Lung (tissue), 12 donors: ENCODE data around the gene LOXL4. TPM values are rescaled to one million over a fixed set of nuclear protein-coding genes. Genes with fewer than 3 reads are reported as not detected.

ENCODE experiments used
- ATAC-seq: fragments of 200-7000 bp; cut with Tn5 transposase; one replicate; pipeline ENCODE4 v1.9.1; 2020; ENCODE audit warnings: moderate number of reproducible peaks; ENCODE audit not compliant: insufficient read depth, low FRiP score
- DNase-seq, 3 donors: peaks; one replicate each; pipeline ENCODE4 v3.0.0-alpha.2; 2013 to 2017
- H3K27ac ChIP-seq, 2 donors: one replicate each; pipeline ENCODE4 v1.5.1; 2013; ENCODE audit warnings: mild to moderate bottlenecking in 2 of 2, moderate library complexity in 2 of 2, control low read depth in 1 of 2, inconsistent platforms in 1 of 2, low read depth in 1 of 2, low read length in 1 of 2
- H3K27me3 ChIP-seq, 3 donors: one replicate each; pipeline ENCODE4 v1.5.1; 2013; ENCODE audit warnings: low read length in 2 of 3; ENCODE audit not compliant: control insufficient read depth in 3 of 3, insufficient read depth in 3 of 3
- H3K36me3 ChIP-seq, 4 donors: one replicate each; pipeline ENCODE4 v1.5.1; 2013; ENCODE audit warnings: low read length in 4 of 4, mild to moderate bottlenecking in 1 of 4, moderate library complexity in 1 of 4; ENCODE audit not compliant: control insufficient read depth in 4 of 4, insufficient read depth in 4 of 4
- H3K4me1 ChIP-seq, 5 donors: one replicate each; pipeline ENCODE4 v1.5.1; 2013; ENCODE audit warnings: low read length in 5 of 5, mild to moderate bottlenecking in 2 of 5, moderate library complexity in 1 of 5; ENCODE audit not compliant: control insufficient read depth in 5 of 5, insufficient read depth in 5 of 5
- H3K4me3 ChIP-seq: one replicate; pipeline ENCODE4 v1.5.1; 2013; ENCODE audit warnings: mild to moderate bottlenecking, control low read depth, moderate library complexity
- H3K9ac ChIP-seq, 2 donors: one replicate each; pipeline ENCODE4 v1.5.1; 2013; ENCODE audit warnings: low read length in 2 of 2, control low read depth in 1 of 2; ENCODE audit not compliant: insufficient read depth in 1 of 2
- H3K9me3 ChIP-seq, 4 donors: one replicate each; pipeline ENCODE4 v1.5.1; 2013; ENCODE audit warnings: low read length in 3 of 4, mild to moderate bottlenecking in 1 of 4, moderate library complexity in 1 of 4; ENCODE audit not compliant: control insufficient read depth in 4 of 4, insufficient read depth in 3 of 4
- WGBS, 2 donors: extraction: QIAGEN DNeasy Blood & Tissue Kit; methylation state at CpG; one replicate each; pipeline ENCODE4 v1.1.7; 2013; 5-methylcytosine and 5-hydroxymethylcytosine counted together
- polyA plus RNA-seq, 2 donors: library from polyadenylated mRNA; stranded (reverse); fragments of 200-250 nt; gene quantifications; one replicate each; pipeline ENCODE4 v1.2.1, GENCODE V29; 2013
- total RNA-seq, 2 donors: library from RNA; depleted of rRNA in 1 of 2; stranded (reverse); fragments of >200 nt in 1 of 2; gene quantifications; one replicate each; pipeline ENCODE4 v1.2.1, GENCODE V29; 2014 to 2021
- TF ChIP-seq, protein P1 (sequence below): IDR thresholded peaks from 2 replicates; pipeline ENCODE4 v1.5.1; 2012; ENCODE audit warnings: mild to moderate bottlenecking; ENCODE audit errors: control extremely low read depth, extremely low read depth
- donor health status: control.
- donor health status: control.
- donor health status: Bipolar disorder and iron deficiency.
- donor health status: healthy.
- donor health status: DM: yes; HTN: yes; CAD: no.

Gene LOXL4
- total and polyA plus RNA-seq, 4 donors = 1.6 to 3.3 (median 2.6) TPM

DNA sequence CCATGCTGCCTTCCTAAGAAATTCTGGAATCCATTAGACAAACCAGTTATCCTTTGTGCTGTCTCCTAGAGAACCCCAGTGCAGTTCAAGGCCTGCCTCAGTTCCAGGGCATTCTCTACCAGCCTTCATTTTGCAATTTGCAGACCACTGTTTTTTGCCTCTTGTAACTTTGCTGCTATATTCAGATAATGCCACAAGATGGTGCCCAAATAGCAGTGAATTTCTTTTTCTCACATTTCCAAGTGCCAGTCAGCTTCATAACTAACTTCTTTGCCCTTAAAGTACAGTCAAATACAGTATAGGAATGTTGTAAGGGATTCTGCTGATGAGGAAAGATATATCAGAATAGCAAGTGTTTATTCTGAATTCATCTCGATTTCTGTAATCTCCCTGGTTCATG is 25.2 kb downstream of the LOXL4 start:
- Histone ChIP-seq H3K27me3 (no peaks in the 10 kb centered on the region), H3K9me3 (no peaks in the 10 kb centered on the region), H3K27ac (no peak overlapping the region), H3K4me1 (peaks cover 0 to 26% (median 9%) of the 10 kb centered on the region in 5 donors), H3K36me3 (peaks cover 9 to 17% (median 11%) of the 10 kb centered on the region in 4 donors), H3K4me3 (no peak overlapping the region), H3K9ac (no peak overlapping the region)
- ATAC-seq (no peak), DNase-seq (peak in 2 of 3 donors; percentile 78 to 81)
- TF ChIP-seq, protein P1, sequence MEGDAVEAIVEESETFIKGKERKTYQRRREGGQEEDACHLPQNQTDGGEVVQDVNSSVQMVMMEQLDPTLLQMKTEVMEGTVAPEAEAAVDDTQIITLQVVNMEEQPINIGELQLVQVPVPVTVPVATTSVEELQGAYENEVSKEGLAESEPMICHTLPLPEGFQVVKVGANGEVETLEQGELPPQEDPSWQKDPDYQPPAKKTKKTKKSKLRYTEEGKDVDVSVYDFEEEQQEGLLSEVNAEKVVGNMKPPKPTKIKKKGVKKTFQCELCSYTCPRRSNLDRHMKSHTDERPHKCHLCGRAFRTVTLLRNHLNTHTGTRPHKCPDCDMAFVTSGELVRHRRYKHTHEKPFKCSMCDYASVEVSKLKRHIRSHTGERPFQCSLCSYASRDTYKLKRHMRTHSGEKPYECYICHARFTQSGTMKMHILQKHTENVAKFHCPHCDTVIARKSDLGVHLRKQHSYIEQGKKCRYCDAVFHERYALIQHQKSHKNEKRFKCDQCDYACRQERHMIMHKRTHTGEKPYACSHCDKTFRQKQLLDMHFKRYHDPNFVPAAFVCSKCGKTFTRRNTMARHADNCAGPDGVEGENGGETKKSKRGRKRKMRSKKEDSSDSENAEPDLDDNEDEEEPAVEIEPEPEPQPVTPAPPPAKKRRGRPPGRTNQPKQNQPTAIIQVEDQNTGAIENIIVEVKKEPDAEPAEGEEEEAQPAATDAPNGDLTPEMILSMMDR = no peak
- 83 to 88% methylated on average over 1 of the region's 1 CpG for WGBS, 2 donors

DNA sequence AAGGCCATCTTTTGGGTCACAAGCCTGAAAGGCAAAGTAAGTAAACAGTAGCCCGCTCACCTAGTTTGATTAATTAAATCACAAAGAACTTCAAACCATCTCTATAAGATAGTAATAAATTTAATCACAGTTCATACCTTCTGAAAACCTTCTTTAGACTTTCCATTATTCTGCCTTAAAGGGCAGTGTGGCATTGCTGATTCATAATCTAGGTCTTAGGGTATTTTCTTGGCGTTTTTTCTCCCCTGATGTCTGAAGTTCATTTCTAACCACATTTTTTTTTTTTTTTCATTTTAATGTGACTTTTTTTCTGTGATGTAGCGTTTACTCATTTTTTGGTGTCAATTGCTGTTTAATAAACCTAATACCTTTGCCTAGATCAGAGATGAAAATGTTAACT is 27.5 kb downstream of the LOXL4 start:
- TF ChIP-seq, protein P1 = no peak
- Histone ChIP-seq H3K9me3 (no peaks in the 10 kb centered on the region), H3K4me1 (peaks cover 0 to 5% (median 0%) of the 10 kb centered on the region in 5 donors), H3K4me3 (no peak overlapping the region), H3K9ac (no peak overlapping the region), H3K36me3 (peaks cover 5 to 20% (median 18%) of the 10 kb centered on the region in 4 donors), H3K27me3 (no peaks in the 10 kb centered on the region), H3K27ac (no peak overlapping the region)
- ATAC-seq (no peak), DNase-seq (no peak)
- 90 to 93% methylated on average over 3 of the region's 3 CpGs for WGBS, 2 donors

DNA sequence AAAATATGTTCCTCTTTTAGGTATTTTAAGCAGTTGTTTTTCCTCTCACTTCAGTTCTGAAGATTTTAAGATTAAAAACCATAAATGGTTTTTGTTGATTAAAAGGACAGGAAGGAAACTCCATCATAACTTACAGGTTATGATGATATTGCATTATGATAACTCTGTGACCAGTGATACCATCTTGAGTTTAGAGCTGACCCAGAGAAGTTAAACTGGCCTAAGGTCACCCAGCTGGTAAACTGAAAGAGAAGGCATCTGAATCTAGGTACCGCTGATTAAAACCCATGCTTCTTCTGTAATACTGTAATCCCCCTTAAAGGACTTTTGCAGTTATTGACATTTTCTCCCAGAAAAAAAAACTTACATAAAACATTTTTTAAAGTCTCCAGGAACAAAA is 29.6 kb downstream of the LOXL4 start:
- DNase-seq (no peak), ATAC-seq (no peak)
- H3K4me1 ChIP-seq = no peaks in the 10 kb centered on the region
- H3K4me3 ChIP-seq = no peak overlapping the region
- peaks cover 0 to 19% (median 14%) of the 10 kb centered on the region in 4 donors for H3K36me3 ChIP-seq
- no peak overlapping the region for H3K9ac ChIP-seq
- H3K9me3 ChIP-seq = no peaks in the 10 kb centered on the region
- no peaks in the 10 kb centered on the region for H3K27me3 ChIP-seq
- H3K27ac ChIP-seq = no peak overlapping the region
- TF ChIP-seq, protein P1 = no peak
- WGBS, 2 donors = 82 to 83% methylated on average over 1 of the region's 1 CpG

DNA sequence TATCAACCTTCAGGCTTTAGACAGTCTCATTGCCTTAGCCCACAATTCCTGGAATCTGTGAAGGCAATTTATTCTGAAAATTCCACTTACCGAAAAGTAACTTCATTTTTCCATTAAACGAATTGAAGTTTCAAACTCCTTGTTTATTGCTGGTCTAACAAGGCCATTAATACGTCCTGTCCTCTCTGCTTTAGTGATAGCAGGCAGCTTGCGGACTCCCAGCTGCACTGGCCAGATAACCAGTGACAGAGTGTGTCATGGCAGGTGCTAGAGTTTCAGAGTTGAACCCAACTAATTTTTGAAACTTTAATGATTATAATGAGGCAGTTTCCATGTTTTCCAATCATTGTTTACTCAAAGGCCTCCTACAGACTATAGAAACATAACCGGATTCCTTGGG is 31.1 kb downstream of the LOXL4 start:
- ATAC-seq = no peak
- H3K9ac ChIP-seq = no peak overlapping the region
- TF ChIP-seq, protein P1 = no peak
- H3K27me3 ChIP-seq = no peaks in the 10 kb centered on the region
- H3K9me3 ChIP-seq = no peaks in the 10 kb centered on the region
- no peaks in the 10 kb centered on the region for H3K4me1 ChIP-seq
- no peak overlapping the region for H3K4me3 ChIP-seq
- no peak overlapping the region for H3K27ac ChIP-seq
- DNase-seq = no peak
- H3K36me3 ChIP-seq = peaks cover 3 to 16% (median 14%) of the 10 kb centered on the region in 4 donors
- WGBS, 2 donors = 87 to 90% methylated on average over 5 of the region's 5 CpGs
